Measurements from ENCODE around the gene DYSF.
"Not testable (repeated sequence)": the region's sequence is repeated elsewhere in the genome, so short reads cannot be mapped to it uniquely, and the experiment has no call there.

The DYSF gene

GRCh38 chr2:71484354-71484753 is 31.0 kb downstream of the DYSF start:
- Histone ChIP-seq H4K20me1 (ENCODE audit: insufficient read depth, low read length, poor library complexity, severe bottlenecking) (no peaks in the 10 kb centered on the region), H2AFZ (ENCODE audit: low read length) (no peak overlapping the region), H3K9me3 (ENCODE audit: insufficient read depth, low read depth, low read length) (no peaks in the 10 kb centered on the region), H3K9me2 (replicated peaks; ENCODE audit: low read depth, low read length) (no peaks in the 10 kb centered on the region), H3K27me3 (ENCODE audit: insufficient read depth, low read length, poor library complexity, severe bottlenecking) (no peaks in the 10 kb centered on the region), H3K79me2 (ENCODE audit: insufficient read depth, low read length) (no peaks in the 10 kb centered on the region), H3K36me3 (ENCODE audit: insufficient read depth, low read length) (no peaks in the 10 kb centered on the region), H3F3A (ENCODE audit: low read depth) (no peaks in the 10 kb centered on the region), H3K4me3 (ENCODE audit: low read length, poor library complexity, severe bottlenecking) (no peak overlapping the region), H3K4me2 (ENCODE audit: low read depth, low read length, poor library complexity, severe bottlenecking) (no peak overlapping the region), H3K4me1 (ENCODE audit: insufficient read depth, low read length, poor library complexity, severe bottlenecking) (no peaks in the 10 kb centered on the region), H3K9ac (ENCODE audit: low read depth, low read length, poor library complexity, severe bottlenecking) (no peak overlapping the region)
- TF ChIP-seq CTCF (conservative IDR thresholded peaks at IDR 0.05; ENCODE audit: low read length), result no peak
- no peak for TF ChIP-seq EZH2phosphoT487 (IDR thresholded peaks at IDR 0.05; ENCODE audit: borderline replicate concordance)

- TF ChIP-seq EZH2phosphoT487 (IDR thresholded peaks at IDR 0.05; ENCODE audit: borderline replicate concordance) (no peak), CTCF (conservative IDR thresholded peaks at IDR 0.05; ENCODE audit: low read length) (no peak)
- no peak overlapping the region for H3K4me3 ChIP-seq (ENCODE audit: low read length, poor library complexity, severe bottlenecking)
- H3K79me2 ChIP-seq (ENCODE audit: insufficient read depth, low read length), result no peaks in the 10 kb centered on the region
- H2AFZ ChIP-seq (ENCODE audit: low read length), result no peak overlapping the region
- no peaks in the 10 kb centered on the region for H4K20me1 ChIP-seq (ENCODE audit: insufficient read depth, low read length, poor library complexity, severe bottlenecking)
- no peaks in the 10 kb centered on the region for H3F3A ChIP-seq (ENCODE audit: low read depth)
- H3K4me1 ChIP-seq (ENCODE audit: insufficient read depth, low read length, poor library complexity, severe bottlenecking), result no peaks in the 10 kb centered on the region
- no peaks in the 10 kb centered on the region for H3K9me2 ChIP-seq (replicated peaks; ENCODE audit: low read depth, low read length)
- H3K27me3 ChIP-seq (ENCODE audit: insufficient read depth, low read length, poor library complexity, severe bottlenecking), result no peaks in the 10 kb centered on the region
- H3K9me3 ChIP-seq (ENCODE audit: insufficient read depth, low read depth, low read length), result no peaks in the 10 kb centered on the region
- no peaks in the 10 kb centered on the region for H3K36me3 ChIP-seq (ENCODE audit: insufficient read depth, low read length)
- no peak overlapping the region for H3K9ac ChIP-seq (ENCODE audit: low read depth, low read length, poor library complexity, severe bottlenecking)
- no peak overlapping the region for H3K4me2 ChIP-seq (ENCODE audit: low read depth, low read length, poor library complexity, severe bottlenecking)
Measured at GRCh38 chr2:71486881-71487640, 33.7 kb downstream of the DYSF start.

- not testable (repeated sequence) for H3F3A ChIP-seq (ENCODE audit: low read depth); H3K9me3 ChIP-seq (ENCODE audit: insufficient read depth, low read depth, low read length); H3K4me2 ChIP-seq (ENCODE audit: low read depth, low read length, poor library complexity, severe bottlenecking); H3K36me3 ChIP-seq (ENCODE audit: insufficient read depth, low read length); H2AFZ ChIP-seq (ENCODE audit: low read length); H3K9ac ChIP-seq (ENCODE audit: low read depth, low read length, poor library complexity, severe bottlenecking); H3K27me3 ChIP-seq (ENCODE audit: insufficient read depth, low read length, poor library complexity, severe bottlenecking); H3K4me1 ChIP-seq (ENCODE audit: insufficient read depth, low read length, poor library complexity, severe bottlenecking); H3K79me2 ChIP-seq (ENCODE audit: insufficient read depth, low read length); H3K9me2 ChIP-seq (replicated peaks; ENCODE audit: low read depth, low read length); H3K4me3 ChIP-seq (ENCODE audit: low read length, poor library complexity, severe bottlenecking); H4K20me1 ChIP-seq (ENCODE audit: insufficient read depth, low read length, poor library complexity, severe bottlenecking)
Measured at GRCh38 chr2:71491551-71491950, 38.2 kb downstream of the DYSF start.

GRCh38 chr2:71492112-71492511 is 38.8 kb downstream of the DYSF start:
- Histone ChIP-seq H3K4me1 (ENCODE audit: insufficient read depth, low read length, poor library complexity, severe bottlenecking) (no peaks in the 10 kb centered on the region), H4K20me1 (ENCODE audit: insufficient read depth, low read length, poor library complexity, severe bottlenecking) (no peaks in the 10 kb centered on the region), H3K9me2 (replicated peaks; ENCODE audit: low read depth, low read length) (no peaks in the 10 kb centered on the region), H3F3A (ENCODE audit: low read depth) (no peaks in the 10 kb centered on the region), H3K9me3 (ENCODE audit: insufficient read depth, low read depth, low read length) (no peaks in the 10 kb centered on the region), H2AFZ (ENCODE audit: low read length) (no peak overlapping the region), H3K27me3 (ENCODE audit: insufficient read depth, low read length, poor library complexity, severe bottlenecking) (no peaks in the 10 kb centered on the region), H3K4me2 (ENCODE audit: low read depth, low read length, poor library complexity, severe bottlenecking) (no peak overlapping the region), H3K36me3 (ENCODE audit: insufficient read depth, low read length) (no peaks in the 10 kb centered on the region), H3K9ac (ENCODE audit: low read depth, low read length, poor library complexity, severe bottlenecking) (no peak overlapping the region), H3K79me2 (ENCODE audit: insufficient read depth, low read length) (no peaks in the 10 kb centered on the region), H3K4me3 (ENCODE audit: low read length, poor library complexity, severe bottlenecking) (no peak overlapping the region)
- TF ChIP-seq EZH2phosphoT487 (IDR thresholded peaks at IDR 0.05; ENCODE audit: borderline replicate concordance) (no peak), CTCF (conservative IDR thresholded peaks at IDR 0.05; ENCODE audit: low read length) (no peak)
